ENCODE data around the gene THSD4. TPM values are rescaled to one million over a fixed set of nuclear protein-coding genes. Genes with fewer than 3 reads are reported as not detected.

The THSD4 gene
- total and polyA plus RNA-seq, 8 donors: 15.7 to 43.3 (median 19.1) TPM

- no peak for ATAC-seq
- H3K36me3 ChIP-seq: no peaks in the 10 kb centered on the region
- no peak for TF ChIP-seq CTCF (IDR thresholded peaks at IDR 0.05)
- no peaks in the 10 kb centered on the region for H3K9me3 ChIP-seq
- no peak overlapping the region for H3K4me3 ChIP-seq
- peaks cover 0 to 13% of the 10 kb centered on the region in 2 donors for H3K4me1 ChIP-seq
- DNase-seq: no peak
- intact Hi-C loops (cut with DNase I): loop anchor here in 1 of 2 donors (10.0 kb wide), 1 partner anchor 405 kb away; no protein-coding TSS in a partner anchor
- H3K27ac ChIP-seq: no peak overlapping the region
- no peaks in the 10 kb centered on the region for H3K27me3 ChIP-seq
Measured at GRCh38 chr15:71749500-71749899, 634.2 kb downstream of the THSD4 start.

- H3K4me3 ChIP-seq: no peak overlapping the region
- no peak for TF ChIP-seq CTCF (IDR thresholded peaks at IDR 0.05)
- H3K27me3 ChIP-seq: no peaks in the 10 kb centered on the region
- H3K9me3 ChIP-seq: peaks cover 0 to 1% of the 10 kb centered on the region in 2 donors
- peak overlapping the region in 1 of 2 donors; percentile 16 for H3K27ac ChIP-seq
- intact Hi-C loops (cut with DNase I): no loop called here
- ATAC-seq: no peak
- no peak for DNase-seq
- peaks cover 0 to 13% of the 10 kb centered on the region in 2 donors for H3K4me1 ChIP-seq
- H3K36me3 ChIP-seq: no peaks in the 10 kb centered on the region
Measured at GRCh38 chr15:71752128-71752527, 636.9 kb downstream of the THSD4 start.

- peaks cover 0 to 8% of the 10 kb centered on the region in 2 donors for H3K4me1 ChIP-seq
- no peak for TF ChIP-seq CTCF (IDR thresholded peaks at IDR 0.05)
- ATAC-seq: peak; percentile 86
Measured at GRCh38 chr15:71752604-71753289, 637.5 kb downstream of the THSD4 start.

GRCh38 chr15:71753346-71753745, 638.1 kb downstream of the THSD4 start:
- no peak overlapping the region for H3K27ac ChIP-seq
- H3K36me3 ChIP-seq: no peaks in the 10 kb centered on the region
- TF ChIP-seq CTCF (IDR thresholded peaks at IDR 0.05): no peak
- DNase-seq (no peak), ATAC-seq (peak; percentile 8)
- H3K9me3 ChIP-seq: peaks cover 0 to 1% of the 10 kb centered on the region in 2 donors
- no peak overlapping the region for H3K4me3 ChIP-seq
- intact Hi-C loops (cut with DNase I): no loop called here
- H3K4me1 ChIP-seq: peaks cover 0 to 7% of the 10 kb centered on the region in 2 donors
- no peaks in the 10 kb centered on the region for H3K27me3 ChIP-seq

More at GRCh38 chr15:71752604-71753289, 637.5 kb downstream of the THSD4 start:
- Histone ChIP-seq H3K4me3 (no peak overlapping the region), H3K27ac (peak overlapping the region in 1 of 2 donors; percentile 16), H3K9me3 (peaks cover 0 to 1% of the 10 kb centered on the region in 2 donors), H3K27me3 (no peaks in the 10 kb centered on the region), H3K36me3 (no peaks in the 10 kb centered on the region)
- peak in 2 of 4 donors; percentile 14 to 60 for DNase-seq
- intact Hi-C loops (cut with DNase I): no loop called here

GRCh38 chr15:71754660-71755059, 639.4 kb downstream of the THSD4 start:
- no peaks in the 10 kb centered on the region for H3K27me3 ChIP-seq
- H3K27ac ChIP-seq: no peak overlapping the region
- no peak for ATAC-seq

More at GRCh38 chr15:71754660-71755059, 639.4 kb downstream of the THSD4 start:
- Histone ChIP-seq H3K9me3 (peaks cover 0 to 1% of the 10 kb centered on the region in 2 donors), H3K4me3 (no peak overlapping the region), H3K36me3 (no peaks in the 10 kb centered on the region), H3K4me1 (peaks cover 0 to 7% of the 10 kb centered on the region in 2 donors)
- no peak for DNase-seq
- no peak for TF ChIP-seq CTCF (IDR thresholded peaks at IDR 0.05)
- intact Hi-C loops (cut with DNase I): no loop called here
